ENCODE data around the gene UMODL1. TPM values are rescaled to one million over a fixed set of nuclear protein-coding genes. Genes with fewer than 3 reads are reported as not detected.
A peak's percentile ranks its signal among the peaks of the same experiment; 100 is the strongest.

Gene UMODL1
- total and polyA plus RNA-seq, 10 of the 15 experiments (the other 5 are each of a cell fraction or from before 2014, with no cell fraction given) = 0.01 to 0.11 (median 0.03) TPM; not detected in 5

DNA sequence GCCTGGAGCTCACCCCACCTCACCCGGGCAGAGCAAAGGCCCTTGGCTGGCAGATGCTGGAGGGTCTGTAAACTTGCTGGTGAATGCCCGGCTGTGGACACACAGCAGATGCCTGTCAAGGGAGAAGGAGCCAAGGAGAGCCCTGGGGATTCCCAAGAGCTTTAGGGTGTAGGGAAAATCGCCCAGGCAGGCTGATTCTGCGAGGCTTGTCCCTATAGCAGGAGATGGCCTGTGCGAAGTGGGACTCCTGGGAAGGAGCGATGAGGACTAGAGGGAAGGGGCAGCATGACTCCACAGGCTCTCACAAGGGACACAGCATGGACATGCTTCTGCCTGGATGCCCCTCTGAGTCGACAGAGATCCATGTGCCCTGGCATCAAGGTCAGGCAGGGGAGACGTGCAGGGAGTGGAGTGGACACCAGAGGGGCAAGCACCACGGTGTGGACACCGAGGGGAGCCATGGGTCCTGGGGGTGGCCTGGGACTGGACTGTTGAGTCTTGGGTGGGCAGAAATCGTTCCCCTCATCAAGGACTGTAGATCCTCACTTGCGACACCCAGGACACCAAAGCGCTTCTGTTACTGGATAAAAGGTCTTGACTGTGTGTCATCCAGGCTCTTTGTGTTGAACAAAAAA, 76.4 kb downstream of the UMODL1 start:
- FAIRE-seq (no peak), ATAC-seq (no peak), DNase-seq (ENCODE audit: low read depth, low spot score) (no peak)
- no peaks in the 10 kb centered on the region; a peak in 1 of 4 replicates for H3K36me3 ChIP-seq (ENCODE audit: control insufficient read depth in 2 of 2, insufficient read depth in 2 of 2, low read length in 1 of 2)
- no peaks in the 10 kb centered on the region for H3K9me3 ChIP-seq (replicated peaks; ENCODE audit: control insufficient read depth, insufficient read depth, low read length)
- ChIA-PET RAD21 (ENCODE audit: unreplicated experiment) (interaction anchor here (0.7 to 2.8 kb wide), 12 partner anchors 9 to 389 kb away, joined by 3 to 24 read pairs (median 4); no protein-coding TSS in a partner anchor), POLR2A (interaction anchor here (0.7 kb wide), 1 partner anchor 113 kb away, joined by 3 read pairs; no protein-coding TSS in a partner anchor), CTCF (interaction anchor here (0.7 to 2.8 kb wide), 13 partner anchors 10 to 390 kb away, joined by 3 to 36 read pairs (median 3); partner anchors contain the start of gene ABCG1), SMC1A (ENCODE audit: uncharacterized antibody, unreplicated experiment) (interaction anchor here (0.8 to 2.2 kb wide), 5 partner anchors 28 to 163 kb away, joined by 3 to 21 read pairs (median 6); no protein-coding TSS in a partner anchor)
- H3K4me3 ChIP-seq = no peak overlapping the region
- no peak overlapping the region for H3K9ac ChIP-seq (ENCODE audit: control insufficient read depth, insufficient read depth, low read length)
- in situ Hi-C loops (cut with MboI) = loop anchor here (5.0 to 10.0 kb wide), 3 partner anchors 305 to 677 kb away; no protein-coding TSS in a partner anchor
- BruUV-seq (replicated peaks) = no TSS peak
- H3K79me2 ChIP-seq (ENCODE audit: control insufficient read depth, insufficient read depth, low read length) = no peaks in the 10 kb centered on the region
- intact Hi-C loops (cut with micrococcal nuclease; ENCODE audit: unreplicated experiment) = loop anchor here (10.0 kb wide), 1 partner anchor 667 kb away; no protein-coding TSS in a partner anchor
- no peaks in the 10 kb centered on the region for H3K4me1 ChIP-seq (ENCODE audit: control insufficient read depth, insufficient read depth, low read length)
- no peaks in the 10 kb centered on the region for H3K27me3 ChIP-seq (replicated peaks in 1 of 2; ENCODE audit: control insufficient read depth in 2 of 2, insufficient read depth in 2 of 2, low read length in 1 of 2)
- H2AFZ ChIP-seq (ENCODE audit: control insufficient read depth, low read depth, low read length) = no peak overlapping the region
- no peaks in the 10 kb centered on the region for H4K20me1 ChIP-seq (ENCODE audit: control insufficient read depth, insufficient read depth)
- TF ChIP-seq TARDBP (IDR thresholded peaks at IDR 0.05; ENCODE audit: borderline replicate concordance) (no peak), MTA2 (IDR thresholded peaks at IDR 0.05; ENCODE audit: low read depth) (no peak)
- no peak overlapping the region for H3K27ac ChIP-seq (ENCODE audit: control insufficient read depth, insufficient read depth)
- H3K4me2 ChIP-seq (ENCODE audit: control insufficient read depth, insufficient read depth) = no peak overlapping the region
- 26% methylated on average over 13 of the region's 13 CpGs for WGBS (ENCODE audit: insufficient coverage, insufficient replicate concordance, low lambda C conversion rate, missing lambda C conversion rate)

DNA sequence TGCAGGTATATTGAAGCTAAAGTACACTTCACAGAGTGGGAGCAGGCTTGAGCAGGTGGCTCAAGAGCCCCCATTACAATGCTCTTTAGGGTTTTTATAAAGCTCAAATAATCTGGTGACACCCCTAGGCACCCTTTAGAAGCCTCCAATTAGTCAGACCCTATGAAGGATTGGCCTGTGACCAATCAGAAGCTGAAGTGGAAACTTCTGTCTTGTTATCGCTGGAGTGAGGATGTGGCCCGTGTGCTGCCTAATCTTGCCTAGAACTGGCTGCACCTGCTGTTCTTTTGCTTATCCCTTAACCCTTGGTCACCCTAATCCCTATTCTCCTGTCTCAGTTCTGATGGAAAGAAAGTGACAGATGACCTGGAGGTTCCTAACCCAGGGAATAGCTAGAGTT, 77.0 kb downstream of the UMODL1 start:
- SMC1A ChIA-PET (ENCODE audit: uncharacterized antibody, unreplicated experiment) = interaction anchor here (0.8 to 2.2 kb wide), 13 partner anchors 16 to 389 kb away, joined by 3 to 21 read pairs (median 4); no protein-coding TSS in a partner anchor
- FAIRE-seq = no peak

More for the DNA sequence above, 77.0 kb downstream of the UMODL1 start:
- no peaks in the 10 kb centered on the region for H3K79me2 ChIP-seq (ENCODE audit: control insufficient read depth, insufficient read depth, low read length)
- RAD21 ChIA-PET (ENCODE audit: unreplicated experiment) = interaction anchor here (0.5 to 2.8 kb wide), 14 partner anchors 9 to 388 kb away, joined by 3 to 24 read pairs (median 4); no protein-coding TSS in a partner anchor
- no peaks in the 10 kb centered on the region for H3K4me1 ChIP-seq (ENCODE audit: control insufficient read depth, insufficient read depth, low read length)
- H3K36me3 ChIP-seq (ENCODE audit: control insufficient read depth in 2 of 2, insufficient read depth in 2 of 2, low read length in 1 of 2) = no peaks in the 10 kb centered on the region; a peak in 1 of 4 replicates
- in situ Hi-C loops (cut with MboI) = loop anchor here (5.0 to 10.0 kb wide), 3 partner anchors 304 to 677 kb away; no protein-coding TSS in a partner anchor
- 0 out of 3 replicates have a peak, but pooled peaks have one; percentile 11 for ATAC-seq
- no peak overlapping the region for H3K9ac ChIP-seq (ENCODE audit: control insufficient read depth, insufficient read depth, low read length)
- BruUV-seq (replicated peaks) = no TSS peak
- WGBS (ENCODE audit: insufficient coverage, insufficient replicate concordance, low lambda C conversion rate, missing lambda C conversion rate) = 60% methylated on average over 2 of the region's 2 CpGs
- no peaks in the 10 kb centered on the region for H3K9me3 ChIP-seq (replicated peaks; ENCODE audit: control insufficient read depth, insufficient read depth, low read length)
- H2AFZ ChIP-seq (ENCODE audit: control insufficient read depth, low read depth, low read length) = no peak overlapping the region
- CTCF ChIA-PET = interaction anchor here (0.7 to 2.8 kb wide), 15 partner anchors 10 to 389 kb away, joined by 3 to 36 read pairs (median 3); partner anchors contain the start of gene ABCG1
- H3K27me3 ChIP-seq (replicated peaks in 1 of 2; ENCODE audit: control insufficient read depth in 2 of 2, insufficient read depth in 2 of 2, low read length in 1 of 2) = no peaks in the 10 kb centered on the region; a peak in 1 of 4 replicates
- no peak for DNase-seq (ENCODE audit: low read depth, low spot score)
- H3K27ac ChIP-seq (ENCODE audit: control insufficient read depth, insufficient read depth) = no peak overlapping the region
- TF ChIP-seq, protein P1, sequence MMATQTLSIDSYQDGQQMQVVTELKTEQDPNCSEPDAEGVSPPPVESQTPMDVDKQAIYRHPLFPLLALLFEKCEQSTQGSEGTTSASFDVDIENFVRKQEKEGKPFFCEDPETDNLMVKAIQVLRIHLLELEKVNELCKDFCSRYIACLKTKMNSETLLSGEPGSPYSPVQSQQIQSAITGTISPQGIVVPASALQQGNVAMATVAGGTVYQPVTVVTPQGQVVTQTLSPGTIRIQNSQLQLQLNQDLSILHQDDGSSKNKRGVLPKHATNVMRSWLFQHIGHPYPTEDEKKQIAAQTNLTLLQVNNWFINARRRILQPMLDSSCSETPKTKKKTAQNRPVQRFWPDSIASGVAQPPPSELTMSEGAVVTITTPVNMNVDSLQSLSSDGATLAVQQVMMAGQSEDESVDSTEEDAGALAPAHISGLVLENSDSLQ (IDR thresholded peaks at IDR 0.05) = peak; percentile 71
- TF ChIP-seq EZH2 (IDR thresholded peaks at IDR 0.05; ENCODE audit: borderline replicate concordance, control insufficient read depth, low read depth, low read length) = no peak
- TF ChIP-seq, protein P2, sequence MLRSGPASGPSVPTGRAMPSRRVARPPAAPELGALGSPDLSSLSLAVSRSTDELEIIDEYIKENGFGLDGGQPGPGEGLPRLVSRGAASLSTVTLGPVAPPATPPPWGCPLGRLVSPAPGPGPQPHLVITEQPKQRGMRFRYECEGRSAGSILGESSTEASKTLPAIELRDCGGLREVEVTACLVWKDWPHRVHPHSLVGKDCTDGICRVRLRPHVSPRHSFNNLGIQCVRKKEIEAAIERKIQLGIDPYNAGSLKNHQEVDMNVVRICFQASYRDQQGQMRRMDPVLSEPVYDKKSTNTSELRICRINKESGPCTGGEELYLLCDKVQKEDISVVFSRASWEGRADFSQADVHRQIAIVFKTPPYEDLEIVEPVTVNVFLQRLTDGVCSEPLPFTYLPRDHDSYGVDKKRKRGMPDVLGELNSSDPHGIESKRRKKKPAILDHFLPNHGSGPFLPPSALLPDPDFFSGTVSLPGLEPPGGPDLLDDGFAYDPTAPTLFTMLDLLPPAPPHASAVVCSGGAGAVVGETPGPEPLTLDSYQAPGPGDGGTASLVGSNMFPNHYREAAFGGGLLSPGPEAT (IDR thresholded peaks at IDR 0.05; ENCODE audit: low read depth) = no peak
- 0 out of 2 replicates have a peak, but pooled peaks have one; percentile 50 for TF ChIP-seq NFYB (IDR thresholded peaks at IDR 0.05; ENCODE audit: insufficient read depth, low read depth, low read length)
- H3K4me3 ChIP-seq = no peak overlapping the region
- POLR2A ChIA-PET = interaction anchor here (0.7 kb wide), 1 partner anchor 113 kb away, joined by 3 read pairs; no protein-coding TSS in a partner anchor
- no peaks in the 10 kb centered on the region for H4K20me1 ChIP-seq (ENCODE audit: control insufficient read depth, insufficient read depth)
- no peak overlapping the region for H3K4me2 ChIP-seq (ENCODE audit: control insufficient read depth, insufficient read depth)
- intact Hi-C loops (cut with micrococcal nuclease; ENCODE audit: unreplicated experiment) = loop anchor here (10.0 kb wide), 1 partner anchor 667 kb away; no protein-coding TSS in a partner anchor

Measured in GM12878 (cell line).